NCI-H524 treated with DMSO at 0.1 percent for 48 hours (cell line): ENCODE results near the gene DDX53.

Experiments used
- DNase-seq: peaks from one replicate; lab custom pipeline; 2025; lab: John Stamatoyannopoulos, UW

The DDX53 gene

GRCh38 chrX:22999696-23000223 is at the start of gene DDX53:
DDX53 (plus strand) TSS chrX:22999960; CDS start chrX:23000058, 98 bp downstream.
- no peak for DNase-seq

GRCh38 chrX:22950269-22951266 is 49.2 kb upstream of the DDX53 start:
- no peak for DNase-seq

DNA sequence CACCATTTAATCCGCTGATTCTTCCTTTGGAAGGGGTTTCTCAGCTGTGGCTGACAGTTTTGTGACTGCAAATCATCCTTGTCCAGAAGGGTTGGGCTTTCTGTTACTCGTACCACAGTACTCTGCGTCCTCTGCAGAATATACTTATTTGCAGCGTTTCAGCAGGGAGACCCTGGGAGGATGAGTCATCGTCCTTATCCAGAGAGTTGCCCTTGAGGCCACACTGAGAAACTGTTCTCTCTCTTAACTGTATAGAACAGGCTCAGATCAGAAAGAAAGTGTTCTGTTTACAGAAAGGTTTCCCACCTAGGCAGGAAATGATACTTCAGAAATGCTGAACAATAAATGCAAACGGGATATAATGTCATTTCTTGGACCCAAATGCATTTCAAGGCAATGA is 47.8 kb upstream of the DDX53 start:
- DNase-seq, result no peak

DNA sequence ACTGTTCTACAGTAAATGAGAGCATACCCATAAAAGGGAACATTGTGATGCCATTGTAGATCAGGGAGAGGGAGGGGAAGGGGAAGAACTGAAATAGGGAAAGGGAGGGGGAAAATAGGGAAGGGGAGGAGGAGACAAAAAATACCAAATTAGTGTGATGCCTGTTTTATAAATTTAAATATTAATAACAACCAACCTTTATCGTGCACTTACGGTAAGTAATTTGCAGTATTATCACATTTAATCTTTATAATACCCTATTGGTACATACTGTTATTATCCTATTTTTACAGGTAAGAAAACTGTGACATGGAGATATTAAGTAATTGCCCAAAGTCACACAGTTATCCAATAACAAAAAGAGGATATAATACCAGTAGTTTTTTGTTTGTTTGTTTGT is 41.5 kb upstream of the DDX53 start:
- no peak for DNase-seq

- no peak for DNase-seq
Measured at GRCh38 chrX:22959204-22959920, 40.4 kb upstream of the DDX53 start.

DNA sequence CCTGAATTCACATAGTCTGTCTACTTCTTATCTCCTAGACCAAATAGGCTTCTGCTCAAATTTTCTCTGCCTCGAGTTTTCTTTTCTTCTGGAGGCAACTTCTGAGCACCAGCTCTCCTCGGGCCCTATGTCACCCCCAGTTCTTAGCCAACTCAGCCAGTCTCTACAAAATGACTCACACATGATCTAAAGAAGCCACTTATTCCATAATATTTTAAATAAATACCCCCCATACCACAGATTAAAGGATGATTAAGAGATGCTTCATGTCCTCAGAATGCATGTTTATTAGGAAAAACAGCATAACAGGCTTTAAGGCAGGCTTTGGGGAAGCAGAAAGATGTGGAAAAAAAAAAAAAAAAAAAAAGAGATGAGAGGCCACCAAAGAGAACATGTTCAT is 36.6 kb upstream of the DDX53 start:
- no peak for DNase-seq

GRCh38 chrX:22968494-22968893 is 31.3 kb upstream of the DDX53 start:
- DNase-seq, result no peak

- DNase-seq, result no peak
Measured at GRCh38 chrX:22969411-22969810, 30.3 kb upstream of the DDX53 start.

DNA sequence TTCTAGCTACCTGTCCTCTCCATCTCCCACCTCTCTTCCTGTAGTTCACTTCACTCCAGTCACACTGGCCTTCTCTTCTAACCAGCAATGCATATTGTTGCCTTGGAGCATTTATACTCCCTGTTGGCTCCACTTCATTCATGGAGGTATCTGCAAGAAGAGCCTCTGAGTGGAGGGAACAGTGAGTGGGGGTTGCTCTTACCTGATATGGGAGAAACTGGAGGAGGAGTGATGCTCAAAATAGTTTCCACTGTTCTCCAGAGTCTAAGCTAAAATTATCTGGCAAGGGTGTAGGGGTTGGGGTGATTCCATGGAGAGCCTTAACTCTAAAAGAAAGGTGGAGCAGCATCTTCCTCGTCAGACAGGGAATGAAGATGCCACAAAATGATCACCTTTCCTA is 28.9 kb upstream of the DDX53 start:
- no peak for DNase-seq

DNA sequence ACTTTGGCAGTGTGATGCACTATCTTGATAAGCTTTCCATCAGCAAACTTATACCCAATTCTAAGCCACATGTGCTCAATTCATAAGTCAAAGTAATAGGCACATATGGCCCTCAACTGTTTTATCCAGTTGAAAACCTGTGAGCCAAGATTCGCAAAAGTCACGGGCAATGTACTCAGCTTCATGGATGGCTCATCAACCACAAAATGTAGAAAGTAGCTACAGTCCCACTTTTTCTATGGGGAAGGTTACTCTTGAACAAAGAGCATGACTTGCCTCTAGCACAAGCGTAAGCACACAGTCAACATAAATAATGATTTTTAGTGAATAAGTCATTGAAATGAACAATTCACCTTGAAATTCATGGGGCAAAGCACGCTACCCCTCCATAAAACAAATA is 25.1 kb upstream of the DDX53 start:
- no peak for DNase-seq

- no peak for DNase-seq
Measured at GRCh38 chrX:22975786-22976185, 24.0 kb upstream of the DDX53 start.

DNA sequence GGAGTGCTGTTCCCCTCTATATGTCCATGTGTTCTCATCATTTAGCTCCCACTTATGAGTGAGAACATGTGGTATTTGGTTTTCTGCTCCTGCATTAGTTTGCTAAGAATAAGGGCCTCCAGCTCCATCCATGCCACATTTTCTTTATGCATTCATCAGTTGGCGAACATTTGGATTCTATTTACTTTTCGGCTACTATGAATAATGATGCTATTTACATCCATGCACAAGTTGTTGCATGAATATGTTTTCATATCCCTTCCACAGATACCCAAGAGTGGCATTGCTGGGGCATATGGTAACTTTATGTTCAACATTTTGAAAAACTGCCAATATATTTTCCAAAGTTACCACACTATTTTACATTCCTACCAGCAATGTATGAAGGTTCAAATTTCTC is 13.8 kb upstream of the DDX53 start:
- DNase-seq, result no peak

DNA sequence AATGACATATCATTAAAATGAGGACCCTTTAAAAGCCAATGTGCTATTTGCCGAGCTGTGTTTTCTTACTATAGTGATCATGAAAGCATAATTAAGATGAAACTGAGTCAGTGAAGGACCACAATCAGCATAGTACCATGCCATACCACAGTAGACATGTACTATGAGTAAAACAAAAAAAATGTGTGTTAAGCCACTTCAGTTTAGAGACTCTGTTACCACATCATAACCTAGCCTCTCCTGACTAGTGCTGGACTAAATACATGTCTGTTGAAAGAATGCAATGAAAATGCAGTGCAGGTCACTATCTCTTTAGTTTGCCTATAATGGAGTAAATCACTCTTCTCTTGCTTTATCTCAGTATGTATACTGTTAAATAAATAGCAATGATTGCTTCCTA is 12.3 kb upstream of the DDX53 start:
- DNase-seq, result no peak

GRCh38 chrX:23003116-23003515 is 3.4 kb downstream of the DDX53 start:
- no peak for DNase-seq

DNA sequence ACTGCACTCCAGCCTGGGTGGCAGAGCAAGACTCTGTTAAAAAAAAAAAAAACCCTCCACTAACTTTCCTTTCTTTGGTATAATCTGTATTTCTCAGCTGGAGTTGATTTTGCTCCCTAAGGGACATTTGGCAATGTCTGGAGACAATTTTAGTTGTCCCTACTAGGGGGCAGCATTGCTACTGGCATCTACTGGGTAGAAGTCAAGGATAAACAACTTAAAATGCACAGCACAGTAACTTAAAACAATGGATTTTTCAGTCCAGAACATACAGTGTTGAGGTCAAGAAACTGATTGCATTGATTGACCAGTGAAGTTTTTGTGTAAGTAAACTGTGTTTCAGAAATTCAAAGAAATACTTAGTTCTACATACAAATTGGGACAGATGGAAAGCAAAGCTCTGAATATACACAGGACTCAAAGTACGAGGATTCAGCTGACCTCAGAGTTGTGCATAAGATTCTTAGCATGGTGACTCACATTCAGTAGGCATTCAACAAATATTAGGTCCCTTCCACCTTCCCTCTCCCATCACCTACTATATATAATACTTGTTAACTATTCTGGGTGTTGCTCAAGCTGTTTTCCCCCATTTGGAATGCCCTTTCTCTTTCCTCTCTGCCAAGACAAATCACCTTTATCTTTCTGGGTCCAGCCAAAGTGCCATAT is 8.8 kb downstream of the DDX53 start:
- no peak for DNase-seq

GRCh38 chrX:23012162-23012561 is 12.4 kb downstream of the DDX53 start:
- no peak for DNase-seq

DNA sequence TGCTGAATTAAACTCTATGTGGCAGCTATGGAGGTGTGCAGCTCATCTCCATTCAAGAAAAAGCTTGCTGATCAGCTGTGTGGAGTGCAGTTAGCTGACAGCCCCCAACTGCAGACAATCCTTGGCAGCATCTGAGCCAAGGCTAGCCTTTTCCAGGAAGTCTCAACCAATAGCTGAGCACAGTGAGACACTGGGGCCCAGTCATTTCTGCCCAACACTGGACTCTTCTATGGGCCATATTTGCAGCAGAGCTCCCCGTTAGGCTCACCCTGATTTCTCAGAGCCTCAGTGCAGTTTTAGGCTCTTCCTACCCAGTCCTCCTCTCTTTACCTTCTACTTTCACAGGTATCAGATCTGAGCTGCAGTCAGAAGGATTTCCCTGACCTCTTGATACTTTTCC is 12.9 kb downstream of the DDX53 start:
- DNase-seq, result no peak

DNA sequence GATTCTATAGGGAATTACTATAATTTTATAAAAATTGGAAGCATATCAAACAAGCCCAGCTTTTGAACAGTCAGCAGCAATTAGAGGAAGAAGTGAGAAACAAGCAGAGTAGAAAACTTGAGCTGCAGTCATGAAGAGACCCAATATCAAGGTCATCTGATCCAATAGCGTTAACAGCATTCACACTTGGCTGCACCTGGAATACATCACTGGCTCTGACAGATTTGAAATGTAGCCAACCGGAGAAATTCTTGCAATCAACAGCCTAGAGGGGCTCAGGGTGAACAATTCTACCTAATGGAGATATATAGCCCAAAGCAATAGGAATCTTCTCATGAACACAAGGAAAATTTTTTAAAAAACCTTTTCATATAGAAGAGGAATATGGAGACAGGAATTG is 13.6 kb downstream of the DDX53 start:
- DNase-seq, result no peak

DNA sequence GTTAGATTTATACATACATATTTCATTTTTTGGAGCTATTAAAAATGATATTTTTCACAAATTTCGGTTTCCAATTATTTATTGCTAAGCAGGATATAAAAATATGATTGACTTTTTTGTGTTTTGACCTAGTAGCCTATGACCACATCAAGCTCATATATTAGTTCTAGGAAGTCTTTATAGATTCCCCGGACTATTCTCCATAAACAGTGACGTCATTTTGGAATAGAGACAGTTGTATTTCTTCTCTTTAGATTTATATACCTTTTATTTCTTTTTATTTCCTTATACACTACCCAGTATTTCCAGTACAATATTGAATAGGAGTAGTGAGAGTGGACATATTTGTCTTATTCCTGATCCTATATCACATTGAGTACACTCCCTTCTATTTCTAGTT is 31.8 kb downstream of the DDX53 start:
- no peak for DNase-seq

DNA sequence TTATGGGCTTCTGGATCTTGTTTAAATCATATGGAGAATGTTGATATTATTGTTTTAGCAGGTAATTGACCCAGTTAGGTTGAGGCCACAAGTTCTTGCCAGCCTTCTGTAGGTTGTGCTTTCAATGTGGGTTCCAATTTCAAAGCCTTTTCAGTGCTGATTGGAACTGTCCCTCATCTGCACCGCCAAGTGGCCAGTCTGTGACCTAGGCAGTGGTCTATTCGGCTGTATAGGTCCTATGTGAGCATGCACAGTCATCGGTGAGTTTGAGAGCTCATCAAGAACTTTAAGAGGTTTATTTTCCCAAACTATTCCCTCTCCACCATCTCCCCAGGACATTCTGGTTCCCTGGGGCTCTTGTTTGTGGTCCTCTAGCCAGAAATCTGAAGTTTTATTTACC is 35.7 kb downstream of the DDX53 start:
- no peak for DNase-seq

GRCh38 chrX:23046443-23046842 is 46.7 kb downstream of the DDX53 start:
- no peak for DNase-seq

DNA sequence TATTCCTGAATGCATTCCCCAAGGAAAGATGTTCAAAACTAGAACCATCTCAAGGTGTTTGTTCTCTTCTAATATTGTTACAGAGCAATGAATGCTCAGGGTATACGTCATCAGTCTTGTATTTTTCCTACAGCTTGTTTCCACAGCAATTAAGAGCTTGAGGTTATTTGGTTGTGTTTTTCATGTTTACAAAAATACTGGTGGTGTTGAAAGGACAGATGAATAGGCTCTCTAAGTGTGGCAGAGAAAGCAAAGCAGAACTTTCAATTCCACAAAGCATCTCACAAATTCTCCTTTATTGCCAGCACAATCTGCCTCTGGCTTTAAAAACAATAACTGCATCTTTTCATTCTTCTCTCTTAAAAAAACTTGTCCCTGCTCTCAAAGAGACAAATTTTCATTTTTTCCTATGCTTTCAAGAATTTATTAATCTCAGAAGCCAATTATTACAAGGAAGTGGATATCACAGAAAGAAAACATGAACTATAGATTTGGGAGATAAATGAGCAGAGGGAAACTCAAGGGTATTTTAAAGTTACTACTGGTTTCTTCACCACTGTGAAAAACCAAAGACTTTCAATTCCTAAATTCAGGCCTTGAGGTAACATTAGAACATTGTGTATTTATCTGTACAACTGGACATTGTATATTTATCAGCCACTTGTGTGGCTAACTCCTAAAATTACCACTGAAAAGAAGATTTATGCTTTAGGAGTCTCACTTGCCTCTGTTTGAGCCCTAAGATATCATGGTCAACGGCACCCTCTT is 49.2 kb downstream of the DDX53 start:
- DNase-seq, result no peak
